ENCODE measurements around the gene FMNL1. TPM values are rescaled to one million over a fixed set of nuclear protein-coding genes. Genes with fewer than 3 reads are reported as not detected.
A peak's percentile ranks its signal among the peaks of the same experiment; 100 is the strongest.
"Not testable (repeated sequence)": the region's sequence is repeated elsewhere in the genome, so short reads cannot be mapped to it uniquely, and the experiment has no call there.

FMNL1 gene
- total RNA-seq, 1 donor from 2014 or later, result 8.7 TPM

DNA sequence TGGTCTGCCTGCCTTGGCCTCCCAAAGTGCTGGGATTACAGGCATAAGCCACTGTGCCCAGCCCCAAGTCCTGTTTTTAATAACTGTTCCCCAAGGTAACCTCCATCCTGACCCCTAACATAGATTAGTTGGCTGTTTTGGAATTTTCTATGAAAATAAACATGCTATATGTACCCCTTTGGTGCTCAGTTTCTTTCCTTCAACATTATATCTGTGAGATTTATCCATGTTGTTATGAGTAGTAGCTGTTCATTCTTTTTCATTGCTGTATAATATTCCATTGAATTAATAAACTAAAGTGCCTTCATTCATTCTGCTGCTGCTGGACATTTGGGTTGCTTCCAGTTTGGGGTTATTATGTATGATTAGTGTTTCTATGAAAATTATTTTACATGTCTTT is 26.3 kb upstream of the FMNL1 start:
- intact Hi-C loops (cut with micrococcal nuclease), result loop anchor here (5.0 kb wide), 1 partner anchor 58 kb away; the partner anchor contains the start of gene ACBD4
- Histone ChIP-seq H3K27ac (replicated peaks) (no peak overlapping the region), H3K36me3 (no peaks in the 10 kb centered on the region), H3K9me3 (replicated peaks) (no peaks in the 10 kb centered on the region), H3K4me1 (peaks cover 15% of the 10 kb centered on the region), H3K27me3 (ENCODE audit: low read depth) (no peaks in the 10 kb centered on the region), H3K4me3 (no peak overlapping the region)
- no peak for DNase-seq
- TF ChIP-seq, protein P1, sequence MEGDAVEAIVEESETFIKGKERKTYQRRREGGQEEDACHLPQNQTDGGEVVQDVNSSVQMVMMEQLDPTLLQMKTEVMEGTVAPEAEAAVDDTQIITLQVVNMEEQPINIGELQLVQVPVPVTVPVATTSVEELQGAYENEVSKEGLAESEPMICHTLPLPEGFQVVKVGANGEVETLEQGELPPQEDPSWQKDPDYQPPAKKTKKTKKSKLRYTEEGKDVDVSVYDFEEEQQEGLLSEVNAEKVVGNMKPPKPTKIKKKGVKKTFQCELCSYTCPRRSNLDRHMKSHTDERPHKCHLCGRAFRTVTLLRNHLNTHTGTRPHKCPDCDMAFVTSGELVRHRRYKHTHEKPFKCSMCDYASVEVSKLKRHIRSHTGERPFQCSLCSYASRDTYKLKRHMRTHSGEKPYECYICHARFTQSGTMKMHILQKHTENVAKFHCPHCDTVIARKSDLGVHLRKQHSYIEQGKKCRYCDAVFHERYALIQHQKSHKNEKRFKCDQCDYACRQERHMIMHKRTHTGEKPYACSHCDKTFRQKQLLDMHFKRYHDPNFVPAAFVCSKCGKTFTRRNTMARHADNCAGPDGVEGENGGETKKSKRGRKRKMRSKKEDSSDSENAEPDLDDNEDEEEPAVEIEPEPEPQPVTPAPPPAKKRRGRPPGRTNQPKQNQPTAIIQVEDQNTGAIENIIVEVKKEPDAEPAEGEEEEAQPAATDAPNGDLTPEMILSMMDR (IDR thresholded peaks at IDR 0.05; ENCODE audit: borderline replicate concordance), result no peak

DNA sequence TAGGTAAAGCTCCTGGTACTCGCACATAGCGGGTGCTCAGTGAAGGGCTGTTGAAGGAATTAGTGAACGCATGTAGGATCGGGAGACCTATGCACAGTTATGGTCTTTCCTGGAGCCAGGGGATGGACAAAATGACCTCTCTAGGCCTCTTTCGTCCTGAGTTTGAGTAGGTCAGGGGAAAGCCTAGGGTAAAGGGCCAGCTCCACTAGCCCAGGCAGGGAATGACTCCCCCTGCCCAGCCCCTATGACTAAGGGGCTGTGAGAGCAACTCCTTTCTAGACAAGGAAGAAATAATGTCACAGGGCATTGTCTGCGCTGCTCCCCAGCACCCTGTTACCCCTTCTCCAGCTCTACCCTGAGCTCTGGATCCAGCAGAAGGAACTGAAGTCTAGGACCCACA is 24.6 kb upstream of the FMNL1 start:
- TF ChIP-seq, protein P1 (IDR thresholded peaks at IDR 0.05; ENCODE audit: borderline replicate concordance), result no peak
- H3K4me1 ChIP-seq, result peaks cover 21% of the 10 kb centered on the region
- no peak overlapping the region for H3K4me3 ChIP-seq
- peak overlapping the region; percentile 24 for H3K27ac ChIP-seq (replicated peaks)
- H3K9me3 ChIP-seq (replicated peaks), result no peaks in the 10 kb centered on the region
- no peaks in the 10 kb centered on the region for H3K36me3 ChIP-seq
- intact Hi-C loops (cut with micrococcal nuclease), result loop anchor here (5.0 kb wide), 1 partner anchor 60 kb away; the partner anchor contains the start of gene ACBD4
- H3K27me3 ChIP-seq (ENCODE audit: low read depth), result no peaks in the 10 kb centered on the region
- no peak for DNase-seq

DNA sequence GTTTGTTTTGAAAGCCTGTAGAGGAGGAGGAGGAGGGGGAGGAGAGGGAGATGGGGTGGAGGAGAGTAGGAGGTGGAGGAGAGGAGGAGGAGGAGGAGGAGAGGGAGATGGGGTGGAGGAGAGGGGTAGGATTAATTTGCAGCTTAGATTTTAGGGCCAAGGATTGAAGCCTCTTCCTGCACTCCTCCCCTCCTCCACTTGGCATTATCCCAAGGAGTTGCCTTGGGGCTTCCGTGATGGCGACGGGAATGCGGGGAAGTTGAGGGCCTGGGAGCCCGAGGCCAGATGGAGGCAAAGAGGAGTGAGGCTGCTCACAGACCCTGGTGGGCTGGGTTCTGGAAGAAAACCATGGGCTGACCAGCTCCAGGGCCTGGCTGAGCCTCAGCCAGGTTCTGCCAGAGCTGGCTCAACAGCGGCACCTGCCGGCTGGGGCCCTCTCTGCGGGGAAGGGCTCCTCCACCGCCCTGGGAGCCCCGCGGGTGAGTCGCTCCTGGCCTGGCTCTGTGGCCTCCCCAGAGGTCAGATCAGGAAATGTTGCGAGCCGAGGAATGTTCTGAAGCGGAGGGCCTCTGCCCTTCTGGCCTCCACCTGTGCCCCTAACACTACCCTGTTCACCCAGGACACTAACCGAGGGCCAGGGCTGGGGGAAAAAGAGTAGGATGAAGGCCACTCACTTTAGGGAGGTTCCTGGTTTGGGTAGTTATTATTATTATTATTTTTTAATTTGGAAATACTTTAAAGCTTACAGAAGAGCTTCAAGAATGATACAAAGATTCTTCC is 23.9 kb upstream of the FMNL1 start:
- intact Hi-C loops (cut with micrococcal nuclease), result loop anchor here (5.0 kb wide), 1 partner anchor 60 kb away; the partner anchor contains the start of gene ACBD4
- Histone ChIP-seq H3K9me3 (replicated peaks) (no peaks in the 10 kb centered on the region), H3K27me3 (ENCODE audit: low read depth) (no peaks in the 10 kb centered on the region), H3K36me3 (no peaks in the 10 kb centered on the region), H3K4me3 (peak overlapping the region; percentile 19), H3K27ac (replicated peaks) (peak overlapping the region; percentile 76), H3K4me1 (peaks cover 21% of the 10 kb centered on the region)
- DNase-seq, result peak; percentile 93
- TF ChIP-seq, protein P1 (IDR thresholded peaks at IDR 0.05; ENCODE audit: borderline replicate concordance), result peak; percentile 99

GRCh38 chr17:45200701-45201100 is 21.0 kb upstream of the FMNL1 start:
- Histone ChIP-seq H3K36me3 (no peaks in the 10 kb centered on the region), H3K27ac (replicated peaks) (peak overlapping the region; percentile 76), H3K4me3 (no peak overlapping the region), H3K9me3 (replicated peaks) (no peaks in the 10 kb centered on the region), H3K27me3 (ENCODE audit: low read depth) (no peaks in the 10 kb centered on the region), H3K4me1 (peaks cover 21% of the 10 kb centered on the region)
- intact Hi-C loops (cut with micrococcal nuclease), result no loop called here
- TF ChIP-seq, protein P1 (IDR thresholded peaks at IDR 0.05; ENCODE audit: borderline replicate concordance), result no peak
- DNase-seq, result peak; percentile 55

DNA sequence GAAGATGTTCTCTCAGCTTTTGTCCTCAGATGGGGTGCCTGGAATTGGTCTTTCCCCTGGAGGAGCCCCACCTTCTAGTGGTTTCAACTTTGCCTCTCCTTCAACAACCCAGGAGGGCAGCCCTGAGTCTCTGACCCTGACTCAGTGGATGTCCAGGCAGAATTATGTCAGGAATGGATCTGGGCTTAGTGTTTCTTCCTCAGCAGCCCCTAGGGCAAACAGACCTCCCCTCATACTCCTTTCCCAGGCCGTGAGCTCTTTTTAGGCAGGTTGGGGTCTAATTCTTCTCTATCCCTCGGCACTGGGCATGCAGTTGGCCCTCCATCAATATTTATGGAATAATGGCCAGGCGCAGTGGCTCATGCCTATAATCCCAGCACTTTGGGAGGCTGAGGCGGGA is 20.2 kb upstream of the FMNL1 start:
- intact Hi-C loops (cut with micrococcal nuclease), result no loop called here
- Histone ChIP-seq H3K4me1 (peaks cover 21% of the 10 kb centered on the region), H3K27ac (replicated peaks) (peak overlapping the region; percentile 76), H3K9me3 (replicated peaks) (no peaks in the 10 kb centered on the region), H3K4me3 (no peak overlapping the region), H3K36me3 (no peaks in the 10 kb centered on the region), H3K27me3 (ENCODE audit: low read depth) (no peaks in the 10 kb centered on the region)
- TF ChIP-seq, protein P1 (IDR thresholded peaks at IDR 0.05; ENCODE audit: borderline replicate concordance), result no peak
- DNase-seq, result no peak

GRCh38 chr17:45201880-45202279 is 19.8 kb upstream of the FMNL1 start:
- H3K9me3 ChIP-seq (replicated peaks); H3K36me3 ChIP-seq; H3K4me3 ChIP-seq; intact Hi-C loops (cut with micrococcal nuclease); H3K27me3 ChIP-seq (ENCODE audit: low read depth): not testable (repeated sequence)
- Histone ChIP-seq H3K4me1 (peaks cover 21% of the 10 kb centered on the region), H3K27ac (replicated peaks) (peak overlapping the region; percentile 76)
- peak; percentile 36 for DNase-seq

Measured in left ventricle myocardium inferior (tissue), 1 donor.